ENCODE data around the gene TNP2.

GRCh38 chr16:11232852-11233726 is 36.0 kb downstream of the TNP2 start:
- no peak for TF ChIP-seq POLR2A (IDR thresholded peaks at IDR 0.05)
- TF ChIP-seq, protein P1, sequence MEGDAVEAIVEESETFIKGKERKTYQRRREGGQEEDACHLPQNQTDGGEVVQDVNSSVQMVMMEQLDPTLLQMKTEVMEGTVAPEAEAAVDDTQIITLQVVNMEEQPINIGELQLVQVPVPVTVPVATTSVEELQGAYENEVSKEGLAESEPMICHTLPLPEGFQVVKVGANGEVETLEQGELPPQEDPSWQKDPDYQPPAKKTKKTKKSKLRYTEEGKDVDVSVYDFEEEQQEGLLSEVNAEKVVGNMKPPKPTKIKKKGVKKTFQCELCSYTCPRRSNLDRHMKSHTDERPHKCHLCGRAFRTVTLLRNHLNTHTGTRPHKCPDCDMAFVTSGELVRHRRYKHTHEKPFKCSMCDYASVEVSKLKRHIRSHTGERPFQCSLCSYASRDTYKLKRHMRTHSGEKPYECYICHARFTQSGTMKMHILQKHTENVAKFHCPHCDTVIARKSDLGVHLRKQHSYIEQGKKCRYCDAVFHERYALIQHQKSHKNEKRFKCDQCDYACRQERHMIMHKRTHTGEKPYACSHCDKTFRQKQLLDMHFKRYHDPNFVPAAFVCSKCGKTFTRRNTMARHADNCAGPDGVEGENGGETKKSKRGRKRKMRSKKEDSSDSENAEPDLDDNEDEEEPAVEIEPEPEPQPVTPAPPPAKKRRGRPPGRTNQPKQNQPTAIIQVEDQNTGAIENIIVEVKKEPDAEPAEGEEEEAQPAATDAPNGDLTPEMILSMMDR (IDR thresholded peaks at IDR 0.05): no peak
